Hindlimb muscle (tissue), 1 donor: Measurements from ENCODE around the gene NNT. TPM values are rescaled to one million over a fixed set of nuclear protein-coding genes. Genes with fewer than 3 reads are reported as not detected.
"Not testable (repeated sequence)": the region's sequence is repeated elsewhere in the genome, so short reads cannot be mapped to it uniquely, and the experiment has no call there.

Experiments used
- DNase-seq: peaks from one replicate; pipeline ENCODE4 v3.0.0-alpha.2; 2013
- polyA plus RNA-seq: library from polyadenylated mRNA; unstranded; fragments of 120-200 nt; gene quantifications from one replicate; pipeline ENCODE4 v1.2.1, GENCODE V29; 2013; ENCODE audit not compliant: insufficient read length

The NNT gene
- polyA plus RNA-seq, 1 donor, result 80.1 TPM

DNA sequence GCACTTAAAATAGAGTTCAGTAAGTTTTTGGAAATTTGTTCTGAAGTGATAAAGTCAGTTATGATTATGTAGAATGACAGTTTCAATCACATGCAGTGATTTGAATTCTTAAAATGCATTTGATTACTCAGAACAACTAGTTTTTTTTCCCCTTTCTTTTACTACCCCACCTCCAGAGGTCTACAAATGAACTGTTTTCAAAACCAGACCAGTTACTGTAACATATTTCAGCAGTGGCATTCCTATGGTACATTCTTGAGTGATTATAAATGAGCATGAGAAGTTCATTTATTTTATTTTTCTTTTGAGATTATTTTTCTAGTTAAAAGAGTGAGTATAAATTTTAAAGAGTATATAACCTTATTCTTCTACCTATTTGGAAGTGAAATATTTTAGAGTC lies 71.6 kb downstream of the NNT start:
- DNase-seq, result no peak

DNA sequence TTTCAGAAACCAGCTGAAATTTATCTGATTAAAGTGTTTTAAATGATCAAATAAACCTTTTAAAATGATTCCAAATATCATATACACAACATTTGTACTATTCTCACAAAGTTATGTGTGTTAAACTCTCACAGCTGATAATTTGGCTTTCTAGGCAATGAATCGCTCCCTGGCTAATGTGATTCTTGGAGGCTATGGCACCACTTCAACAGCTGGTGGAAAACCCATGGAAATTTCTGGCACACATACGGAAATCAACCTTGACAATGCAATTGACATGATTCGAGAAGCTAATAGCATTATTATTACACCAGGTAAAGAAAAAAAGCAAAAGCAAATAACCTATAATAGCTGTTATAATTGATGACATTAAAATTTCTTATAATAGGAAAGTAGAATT lies 72.4 kb downstream of the NNT start:
- no peak for DNase-seq

DNA sequence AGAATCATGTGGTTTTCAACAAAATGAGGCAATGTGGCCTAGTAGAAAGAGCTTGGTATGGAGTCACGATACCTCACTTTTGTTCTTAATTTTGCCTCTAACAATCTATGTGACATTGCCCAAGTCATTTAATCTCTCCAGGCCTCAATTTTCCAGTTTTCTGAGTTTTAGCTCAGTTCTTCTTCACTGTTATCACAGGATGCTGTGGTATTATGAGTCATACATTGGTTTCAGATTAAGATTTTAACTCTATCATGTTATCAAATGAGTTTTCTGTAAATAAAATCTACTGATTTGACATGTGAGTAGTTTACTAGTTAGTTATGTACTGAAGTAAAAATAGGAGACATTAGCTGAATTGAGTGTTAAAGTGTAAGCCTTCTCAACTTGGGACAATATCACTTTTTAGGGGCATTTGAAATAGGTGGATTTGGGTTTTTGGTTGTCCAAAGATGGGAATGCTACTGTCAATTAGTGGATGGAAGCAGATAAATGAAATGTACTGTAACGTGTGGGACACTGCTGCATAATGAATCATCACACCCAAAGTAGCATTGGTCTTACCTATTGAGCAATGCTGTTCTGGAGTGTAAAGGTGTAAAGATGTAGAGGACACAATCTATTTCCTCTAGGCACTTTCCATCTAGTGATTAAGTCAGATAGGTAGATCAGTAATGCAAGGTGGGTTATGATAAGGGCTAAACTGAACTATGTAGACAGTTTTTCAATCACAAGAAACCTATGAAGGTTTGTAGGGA lies 73.3 kb downstream of the NNT start:
- DNase-seq, result no peak

DNA sequence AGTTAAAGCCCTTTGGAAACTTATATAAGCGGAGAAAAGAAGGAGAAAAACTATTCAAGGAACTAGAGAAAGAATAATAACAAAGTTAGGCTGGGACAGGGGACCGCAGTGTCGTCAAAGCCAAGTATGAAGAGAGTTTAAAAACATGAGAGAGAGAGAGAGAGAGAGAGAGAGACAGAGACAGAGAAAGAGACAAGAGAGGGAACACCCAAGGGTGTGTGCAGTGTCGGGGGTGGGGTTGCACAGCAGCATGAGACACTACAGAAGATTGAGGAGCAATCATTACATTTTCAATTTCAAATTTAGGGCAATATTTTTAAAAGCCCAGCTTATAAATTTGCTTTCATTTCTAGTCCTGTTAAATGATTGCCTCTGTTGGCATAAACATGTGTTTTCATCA lies 74.3 kb downstream of the NNT start:
- no peak for DNase-seq

DNA sequence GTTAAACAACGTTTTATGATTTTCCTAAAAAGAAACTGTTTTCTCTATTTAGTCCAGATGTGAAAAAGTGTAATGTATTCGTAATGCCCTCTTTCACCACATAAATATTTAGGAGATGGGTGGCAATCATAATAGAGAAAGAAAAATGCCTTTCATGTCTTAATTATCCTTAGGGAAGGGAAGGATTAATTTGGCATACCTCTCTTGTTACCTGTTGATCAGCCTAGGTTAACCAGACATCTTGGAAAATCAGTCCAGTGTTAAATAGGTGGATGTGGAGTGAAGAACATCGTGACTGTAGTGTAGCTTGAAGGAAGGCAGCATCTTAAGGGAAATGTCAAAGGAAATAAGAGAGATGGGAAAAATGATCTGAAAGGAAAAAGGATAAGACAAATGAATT lies 76.2 kb downstream of the NNT start:
- no peak for DNase-seq

DNA sequence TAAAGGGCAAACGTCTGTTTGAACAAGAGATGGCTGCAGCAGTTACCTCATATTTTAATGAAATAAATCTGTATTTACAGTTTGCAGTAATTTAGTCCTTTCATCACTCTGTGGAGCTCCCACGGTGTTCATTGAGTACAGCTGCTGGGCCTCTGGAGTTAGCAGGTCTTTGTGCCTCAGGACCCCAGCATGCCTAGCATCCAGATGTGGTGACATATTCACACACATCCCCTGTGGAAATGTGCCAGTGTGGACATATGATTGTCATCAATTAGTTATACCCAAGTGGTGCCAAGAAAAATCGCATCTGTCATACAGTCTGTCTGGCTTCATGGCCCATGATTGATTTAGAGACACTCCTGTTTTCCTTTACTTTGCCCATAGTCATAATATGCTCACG lies 77.3 kb downstream of the NNT start:
- no peak for DNase-seq

DNA sequence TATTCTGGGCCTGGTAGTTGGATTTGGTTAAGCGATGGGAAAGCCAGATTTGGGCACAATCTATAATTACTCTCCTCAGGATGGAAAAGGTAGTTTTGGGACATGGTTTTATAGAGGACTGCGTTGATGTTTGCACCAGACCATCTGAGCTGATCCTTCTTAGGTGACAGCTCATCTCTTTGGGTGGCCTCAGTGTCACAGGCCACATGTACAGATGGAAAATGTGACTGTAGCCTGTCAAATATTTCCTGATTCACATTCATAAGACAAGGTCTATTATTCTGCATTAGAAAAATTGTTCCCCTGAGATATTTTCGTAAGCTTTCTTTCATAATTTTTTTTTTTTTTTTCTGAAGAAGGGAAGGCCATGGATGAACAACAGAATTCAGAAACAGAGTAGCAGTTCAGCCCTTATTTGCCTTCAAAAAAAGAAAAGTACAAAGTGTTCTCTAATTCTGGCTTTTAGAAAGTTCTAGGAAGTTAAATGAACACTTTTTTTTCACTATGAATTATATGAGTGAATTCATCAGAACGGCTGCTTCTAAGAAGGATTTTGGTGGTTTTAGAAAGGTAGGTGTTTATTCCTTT lies 81.0 kb downstream of the NNT start:
- no peak for DNase-seq

DNA sequence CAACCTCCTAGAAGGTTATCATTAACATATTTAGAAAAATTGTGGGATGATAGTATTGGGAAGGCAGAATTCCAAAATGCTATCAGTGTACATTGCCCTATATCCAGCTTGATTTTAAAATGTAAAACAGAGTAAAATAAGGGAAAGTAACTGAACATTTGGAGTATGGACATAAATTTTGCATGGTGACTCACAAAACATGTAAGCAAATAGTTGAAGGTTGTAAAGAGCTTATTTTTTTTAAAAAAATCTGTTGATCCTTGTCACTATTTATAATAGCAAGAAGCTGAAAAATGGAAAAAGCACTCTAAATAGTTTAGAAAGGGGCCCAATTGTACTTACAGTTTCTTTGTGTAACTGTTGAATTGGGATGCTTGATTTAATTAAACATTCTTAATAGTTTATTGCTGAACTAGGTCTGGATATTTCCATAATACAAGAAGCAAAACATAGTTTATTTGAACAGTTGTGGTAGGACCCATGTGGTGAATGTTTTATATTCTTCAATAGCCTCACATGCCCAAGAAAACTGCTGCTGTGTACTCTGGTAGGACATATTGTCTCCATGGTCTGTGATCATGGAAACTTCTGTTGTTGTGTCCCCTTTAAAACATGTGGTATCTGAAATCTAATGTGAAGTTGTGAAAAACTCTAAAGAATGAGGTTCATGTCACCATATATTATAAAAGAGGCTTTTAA lies 82.4 kb downstream of the NNT start:
- no peak for DNase-seq

DNA sequence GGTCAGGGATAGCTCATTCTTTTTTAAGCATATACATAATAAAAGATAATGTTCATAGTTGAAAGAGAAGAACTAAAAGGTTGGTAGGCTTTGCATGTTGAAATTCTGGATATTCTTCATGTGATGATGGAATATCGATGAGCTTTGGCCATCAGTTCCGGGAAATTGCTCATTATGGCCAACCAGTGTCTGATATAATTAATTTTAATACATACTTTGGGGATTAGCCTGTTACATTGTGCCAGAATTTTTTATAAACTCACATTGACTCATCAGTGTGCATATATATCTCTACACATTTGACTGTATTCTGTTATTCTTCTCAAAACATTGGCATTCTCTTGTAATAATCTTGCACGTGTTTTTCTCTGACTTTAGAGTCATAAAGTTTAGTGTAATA lies 84.3 kb downstream of the NNT start:
- DNase-seq, result no peak

DNA sequence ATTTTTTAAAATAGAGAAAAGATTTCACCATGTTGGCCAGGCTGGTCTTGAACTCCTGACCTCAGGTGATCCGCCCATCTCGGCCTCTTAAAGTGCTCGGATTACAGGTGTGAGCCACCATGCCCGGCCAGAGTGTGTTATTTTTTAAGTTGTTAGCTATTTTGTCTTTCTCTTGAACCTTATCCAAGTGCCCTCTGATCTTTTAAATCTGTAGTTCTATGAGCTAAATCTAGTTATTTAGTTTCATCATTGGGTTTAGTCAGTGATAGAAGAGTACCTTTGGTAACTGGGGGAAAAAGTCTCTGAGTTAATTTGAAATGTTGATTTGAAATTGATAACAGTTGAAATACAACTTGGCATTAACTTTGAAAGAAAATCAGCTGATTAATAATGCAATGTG lies 88.3 kb downstream of the NNT start:
- no peak for DNase-seq

DNA sequence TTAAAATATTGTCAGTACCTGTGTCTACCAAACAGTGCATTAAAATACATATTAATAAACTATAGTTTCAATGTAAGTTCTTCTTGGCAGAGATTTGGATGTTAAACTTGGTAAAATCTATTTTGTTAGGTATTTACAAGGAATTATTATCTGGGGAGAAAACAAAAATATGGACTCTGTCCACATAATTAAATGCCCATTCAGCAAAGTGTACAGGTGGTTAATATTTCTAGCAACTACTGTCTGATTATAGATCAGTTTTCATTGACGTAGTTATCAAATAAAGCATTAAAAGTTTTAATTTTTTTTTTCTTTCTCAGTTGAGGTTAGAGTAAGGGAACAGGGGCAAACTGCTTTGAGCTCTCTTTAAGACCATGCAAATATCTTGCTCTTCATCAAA lies 88.9 kb downstream of the NNT start:
- DNase-seq, result no peak

DNA sequence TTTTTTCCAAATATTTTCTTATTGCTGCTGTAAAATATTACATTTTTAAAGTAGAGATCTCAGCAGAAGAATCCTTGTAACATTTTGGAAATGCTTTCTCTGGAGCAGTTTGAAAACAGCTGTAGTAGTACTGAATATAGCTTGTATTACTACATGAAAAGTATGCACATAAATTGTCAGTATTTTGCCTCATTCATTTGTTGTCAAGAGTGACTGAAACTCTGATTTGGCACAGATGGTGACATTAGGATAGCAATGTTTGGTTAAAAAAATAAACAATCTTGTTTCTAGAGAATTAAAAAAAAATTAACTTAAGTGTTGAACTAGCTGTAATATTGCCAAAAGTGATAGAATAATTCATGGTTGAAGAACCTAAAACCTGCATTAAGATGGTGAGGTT lies 90.4 kb downstream of the NNT start:
- no peak for DNase-seq

DNA sequence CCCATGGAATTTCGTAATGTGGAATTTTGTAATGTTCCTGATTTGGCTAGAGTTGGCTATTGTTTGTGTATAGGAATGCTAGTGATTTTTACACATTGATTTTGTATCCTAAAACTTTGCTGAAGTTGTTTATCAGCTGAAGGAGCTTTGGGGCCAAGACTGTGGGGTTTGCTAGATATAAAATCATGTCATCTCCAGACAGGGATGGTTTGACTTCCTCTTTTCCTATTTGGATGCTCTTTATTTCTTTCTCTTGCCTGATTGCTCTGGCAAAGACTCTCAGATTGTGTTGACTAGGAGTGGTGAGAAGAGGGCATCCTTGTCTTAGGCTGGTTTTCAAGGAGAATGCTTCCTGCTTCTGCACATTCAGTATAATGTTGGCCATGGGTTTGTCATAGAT lies 91.0 kb downstream of the NNT start:
- no peak for DNase-seq

DNA sequence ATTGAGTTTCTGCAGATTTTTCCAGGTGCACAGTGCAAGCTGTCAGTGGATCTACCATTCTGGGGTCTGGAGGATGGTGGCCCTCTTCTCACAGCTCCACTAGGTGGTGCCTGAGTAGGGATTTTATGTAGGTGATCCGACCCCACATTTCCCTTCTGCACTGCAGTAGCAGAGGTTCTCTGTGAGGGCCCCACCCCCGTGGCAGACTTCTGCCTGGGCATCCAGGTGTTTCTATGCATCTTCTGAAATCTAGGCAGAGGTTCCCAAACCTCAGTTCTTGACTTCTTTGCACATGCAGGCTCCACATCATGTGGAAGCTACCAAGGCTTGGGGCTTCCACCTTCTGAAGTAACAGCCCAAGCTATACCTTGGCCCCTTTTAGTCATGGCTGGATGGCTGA lies 93.5 kb downstream of the NNT start:
- DNase-seq, result not testable (repeated sequence)

DNA sequence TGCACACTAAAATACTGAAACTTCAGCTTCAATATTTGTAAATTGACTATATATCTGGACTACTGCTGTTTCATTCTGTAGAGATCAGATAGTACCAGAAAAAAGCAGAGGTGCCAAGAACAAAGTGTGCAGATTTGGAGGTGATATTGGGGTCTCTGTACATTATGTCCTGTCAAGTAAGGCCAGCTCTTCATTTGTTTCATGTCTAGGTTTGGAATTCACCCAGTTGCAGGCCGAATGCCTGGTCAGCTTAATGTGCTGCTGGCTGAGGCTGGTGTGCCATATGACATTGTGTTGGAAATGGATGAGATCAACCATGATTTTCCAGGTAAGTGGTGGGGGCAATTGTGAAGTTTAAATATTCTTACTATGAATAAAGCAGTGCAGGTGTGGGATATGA lies 96.9 kb downstream of the NNT start:
- DNase-seq, result no peak

DNA sequence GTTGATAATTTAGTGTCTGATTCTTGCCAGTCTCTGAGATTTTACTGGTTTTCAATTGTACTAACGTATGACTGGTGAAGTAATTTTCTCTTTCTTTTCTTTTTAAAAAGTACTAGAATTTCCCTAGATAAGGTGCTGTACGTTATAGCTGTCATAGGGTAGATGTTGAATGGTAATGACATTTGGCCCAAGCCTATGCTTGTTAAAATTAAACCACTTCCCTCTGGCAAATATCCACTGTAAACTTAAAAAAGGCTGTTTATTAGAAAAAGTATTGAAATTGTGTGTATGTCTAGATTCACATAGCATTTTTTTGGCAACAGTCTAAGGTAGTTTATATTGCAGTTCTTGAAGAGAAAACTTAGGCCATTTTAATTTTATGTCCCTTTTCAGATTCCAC lies 97.6 kb downstream of the NNT start:
- no peak for DNase-seq

DNA sequence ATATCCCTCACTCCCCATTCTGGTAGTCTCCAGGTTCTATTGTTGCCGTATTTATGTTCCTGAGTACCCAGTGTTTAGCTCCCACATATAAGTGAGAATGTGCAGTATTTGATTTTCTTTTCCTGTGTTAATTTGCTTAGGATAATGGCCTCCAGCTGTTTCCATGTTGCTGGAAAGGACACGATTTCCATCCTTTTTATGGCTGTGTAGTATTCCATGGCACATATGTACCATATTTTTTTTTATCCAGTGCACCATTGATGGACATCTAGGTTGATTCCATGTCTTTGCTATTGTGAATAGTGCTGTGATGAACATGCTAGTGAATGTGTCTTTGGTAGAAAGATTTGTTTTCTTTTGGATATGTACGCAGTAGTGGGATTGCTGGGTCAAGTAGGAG lies 98.2 kb downstream of the NNT start:
- no peak for DNase-seq

DNA sequence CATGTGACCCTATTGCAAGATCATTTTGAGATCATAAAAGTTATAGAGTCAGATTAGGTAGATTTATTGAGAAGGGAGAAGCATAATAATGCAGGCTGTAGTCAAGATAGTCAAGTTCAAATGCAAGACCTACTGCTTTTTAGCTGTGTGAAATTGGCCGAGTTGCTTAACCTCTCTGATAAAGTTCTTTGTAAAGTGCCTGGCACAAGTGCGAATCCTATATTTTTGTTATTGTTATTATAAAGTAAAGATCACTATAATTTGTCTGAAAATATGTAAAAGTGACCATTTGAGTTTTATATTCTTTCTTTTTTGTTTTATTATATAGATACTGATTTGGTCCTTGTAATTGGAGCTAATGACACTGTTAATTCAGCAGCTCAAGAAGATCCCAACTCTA lies 99.3 kb downstream of the NNT start:
- no peak for DNase-seq

DNA sequence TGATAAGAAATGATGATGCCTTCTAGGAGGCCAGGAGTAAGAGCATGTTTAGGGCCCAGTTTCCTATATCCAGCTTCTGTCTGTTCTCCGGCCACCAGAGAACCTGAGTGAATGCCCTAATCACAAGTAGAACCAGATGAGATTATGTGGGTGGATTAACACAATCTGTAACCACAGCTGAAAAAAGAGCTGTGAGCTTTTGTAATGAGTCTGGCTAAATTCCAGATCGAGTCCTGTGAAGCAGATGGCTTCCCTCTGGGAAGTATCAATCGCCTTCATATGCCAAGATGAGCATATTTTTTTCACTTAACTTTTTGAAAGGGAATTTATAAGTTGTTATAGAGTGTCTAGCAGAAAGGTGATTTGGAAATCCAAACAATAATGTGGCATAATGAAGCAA lies 99.8 kb downstream of the NNT start:
- no peak for DNase-seq

DNA sequence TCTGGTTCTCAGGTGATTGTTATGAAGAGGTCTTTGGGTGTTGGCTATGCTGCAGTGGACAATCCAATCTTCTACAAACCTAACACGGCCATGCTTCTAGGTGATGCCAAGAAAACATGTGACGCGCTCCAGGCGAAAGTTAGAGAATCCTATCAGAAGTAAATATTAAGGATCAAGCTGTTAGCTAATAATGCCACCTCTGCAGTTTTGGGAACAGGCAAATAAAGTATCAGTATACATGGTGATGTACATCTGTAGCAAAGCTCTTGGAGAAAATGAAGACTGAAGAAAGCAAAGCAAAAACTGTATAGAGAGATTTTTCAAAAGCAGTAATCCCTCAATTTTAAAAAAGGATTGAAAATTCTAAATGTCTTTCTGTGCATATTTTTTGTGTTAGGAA lies 101.3 kb downstream of the NNT start:
- DNase-seq, result no peak

DNA sequence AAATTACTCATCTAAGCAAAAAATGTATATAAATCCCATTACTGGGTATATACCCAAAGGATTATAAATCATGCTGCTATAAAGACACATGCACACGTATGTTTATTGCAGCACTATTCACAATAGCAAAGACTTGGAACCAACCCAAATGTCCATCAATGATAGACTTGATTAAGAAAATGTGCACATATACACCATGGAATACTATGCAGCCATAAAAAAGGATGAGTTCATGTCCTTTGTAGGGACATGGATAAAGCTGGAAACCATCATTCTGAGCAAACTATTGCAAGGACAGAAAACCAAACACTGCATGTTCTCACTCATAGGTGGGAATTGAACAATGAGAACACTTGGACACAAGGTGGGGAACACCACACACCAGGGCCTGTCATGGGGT lies 103.6 kb downstream of the NNT start:
- DNase-seq, result not testable (repeated sequence)

DNA sequence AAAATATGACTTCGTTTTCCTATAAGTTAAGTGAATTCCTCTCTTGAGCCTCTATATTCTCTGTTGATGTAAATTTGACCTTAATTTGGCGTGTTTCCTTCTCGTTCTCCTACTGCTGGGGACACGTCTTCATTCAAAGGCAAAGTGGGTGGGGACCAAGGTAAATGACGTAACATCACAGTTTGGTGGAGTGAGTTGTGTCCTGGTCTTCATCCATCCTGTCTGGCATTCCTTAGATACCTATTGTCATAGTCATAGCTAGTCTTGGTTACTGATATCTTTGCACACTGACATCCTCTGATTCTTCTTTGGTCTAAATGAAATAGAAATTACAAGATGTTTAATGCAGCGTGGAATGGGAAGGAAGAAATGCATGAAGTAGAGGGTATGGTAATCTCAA lies 108.5 kb downstream of the NNT start:
- DNase-seq, result no peak

DNA sequence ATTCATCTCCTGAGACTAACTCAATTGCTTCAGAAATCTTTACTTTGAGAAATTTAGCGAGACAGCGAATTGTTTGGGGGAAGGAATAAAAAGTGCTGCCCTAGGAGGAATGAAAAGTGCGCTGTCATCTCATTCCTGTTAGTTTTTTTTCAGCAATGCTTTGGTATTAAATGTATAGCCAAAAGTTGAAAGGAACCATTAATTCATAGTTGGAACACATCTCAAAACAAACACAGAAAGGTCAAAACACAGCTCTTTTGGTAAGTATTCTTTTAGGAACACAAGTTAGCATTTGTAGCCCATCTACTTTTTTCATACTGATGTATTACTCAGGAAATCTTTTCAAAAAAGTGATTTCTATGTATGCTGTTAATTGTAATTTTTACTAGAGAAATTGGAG lies 109.1 kb downstream of the NNT start:
- no peak for DNase-seq

DNA sequence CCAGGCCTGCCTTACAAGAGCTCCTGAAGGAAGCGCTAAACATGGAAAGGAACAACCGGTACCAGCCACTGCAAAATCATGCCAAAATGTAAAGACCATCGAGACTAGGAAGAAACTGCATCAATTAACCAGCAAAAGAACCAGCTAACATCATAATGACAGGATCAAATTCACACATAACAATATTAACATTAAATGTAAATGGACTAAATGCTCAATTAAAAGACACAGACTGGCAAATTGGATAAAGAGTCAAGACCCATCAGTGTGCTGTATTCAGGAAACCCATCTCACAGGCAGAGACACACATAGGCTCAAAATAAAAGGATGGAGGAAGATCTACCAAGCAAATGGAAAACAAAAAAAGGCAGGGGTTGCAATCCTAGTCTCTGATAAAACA lies 116.8 kb downstream of the NNT start:
- not testable (repeated sequence) for DNase-seq
